HepG2 (cell line): ENCODE measurements around the gene MIEF1. TPM values are rescaled to one million over a fixed set of nuclear protein-coding genes. Genes with fewer than 3 reads are reported as not detected.

ENCODE experiments used
- FOXC1 ChIP-seq: sonication (generic); formaldehyde crosslinking; IDR thresholded peaks from 2 replicates; pipeline ENCODE4 v1.8.0; 2022; ENCODE audit warnings: mild to moderate bottlenecking, missing genetic modification reagents, borderline replicate concordance
- KLF9 ChIP-seq: IDR thresholded peaks from 2 replicates; pipeline ENCODE4 v1.6.1; 2016; ENCODE audit warnings: low read depth
- KMT2A ChIP-seq: sonication (generic); formaldehyde crosslinking; IDR thresholded peaks from 2 replicates; pipeline ENCODE4 v1.4.0; 2020; ENCODE audit warnings: missing genetic modification reagents
- MBNL3 ChIP-seq: fragments of 250-450 bp; sonication (Bioruptor Pico); conservative IDR thresholded peaks from 2 replicates; pipeline ENCODE4 v1.8.0; 2022; ENCODE audit warnings: mild to moderate bottlenecking, inconsistent platforms
- MXD4 ChIP-seq: IDR thresholded peaks from 2 replicates; pipeline ENCODE4 v1.6.1; 2016; ENCODE audit warnings: mild to moderate bottlenecking, missing biosample characterization, missing genetic modification reagents
- NFAT5 ChIP-seq: sonication (generic); formaldehyde crosslinking; IDR thresholded peaks from 2 replicates; pipeline ENCODE4 v1.4.0; 2020; ENCODE audit warnings: missing genetic modification reagents
- POGK ChIP-seq: sonication (generic); formaldehyde crosslinking; conservative IDR thresholded peaks from 2 replicates; pipeline ENCODE4 v1.8.0; 2022; ENCODE audit warnings: mild to moderate bottlenecking, moderate library complexity, missing genetic modification reagents
- PPARG ChIP-seq: conservative IDR thresholded peaks from 2 replicates; pipeline ENCODE4 v1.6.1; 2016; ENCODE audit warnings: missing biosample characterization, missing genetic modification reagents
- SETDB1 ChIP-seq: sonication (generic); formaldehyde crosslinking; IDR thresholded peaks from 2 replicates; pipeline ENCODE4 v1.5.1; 2020; ENCODE audit warnings: missing genetic modification reagents, mild to moderate bottlenecking, borderline replicate concordance
- SRY ChIP-seq: sonication (generic); formaldehyde crosslinking; IDR thresholded peaks from 2 replicates; pipeline ENCODE4 v1.8.0; 2022; ENCODE audit warnings: mild to moderate bottlenecking, missing genetic modification reagents
- USF2 ChIP-seq, 2 experiments: sonication (generic) in 1 of 2; formaldehyde crosslinking in 1 of 2; IDR thresholded peaks; 2 replicates each; pipeline versions ENCODE4 v1.5.1 to v1.6.1; 2011 to 2020; ENCODE audit warnings: borderline replicate concordance in 1 of 2, low read depth in 1 of 2, low read length in 1 of 2, mild to moderate bottlenecking in 1 of 2, missing genetic modification reagents in 1 of 2, moderate library complexity in 1 of 2
- ZBED4 ChIP-seq: sonication (generic); formaldehyde crosslinking; IDR thresholded peaks from 2 replicates; pipeline ENCODE4 v1.4.0; 2020; ENCODE audit warnings: missing genetic modification reagents, borderline replicate concordance
- ZFP62 ChIP-seq: sonication (generic); formaldehyde crosslinking; IDR thresholded peaks from 2 replicates; pipeline ENCODE4 v1.4.0; 2020; ENCODE audit warnings: missing genetic modification reagents
- ZNF431 ChIP-seq: sonication (generic); formaldehyde crosslinking; IDR thresholded peaks from 2 replicates; pipeline ENCODE4 v1.9.0; 2022; ENCODE audit warnings: missing genetic modification reagents, low read depth, mild to moderate bottlenecking, borderline replicate concordance
- polyA plus RNA-seq, 8 experiments: library from polyadenylated mRNA; depleted of rRNA in 3 of 8; stranded (reverse) in 7 of 8; unstranded in 1 of 8; fragments of >200 nt; fragmentation: Illumina TruSeq in 4 of 8; extraction: Trizol in 4 of 8; gene quantifications; 2 replicates each; pipeline versions ENCODE4 v1.2.1 to v1.2.3, GENCODE V29; 2011 to 2016; ENCODE audit warnings: low read depth in 4 of 8, missing spikeins in 1 of 8, mixed read lengths in 1 of 8; ENCODE audit not compliant: insufficient read depth in 1 of 8
- total RNA-seq, 5 experiments: library from RNA; depleted of rRNA; stranded (reverse); fragments of >200 nt; fragmentation: Illumina TruSeq; extraction: Trizol; gene quantifications; 2 replicates each; pipeline ENCODE4 v1.2.3, GENCODE V29; 2016; ENCODE audit warnings: low read depth in 1 of 5

Gene MIEF1
- total and polyA plus RNA-seq, 2 of the 13 experiments (the other 11 are each of a cell fraction or from before 2014, with no cell fraction given): 21.7 to 34.8 TPM

GRCh38 chr22:39520226-39521105, 18.4 kb downstream of the MIEF1 start, which contains the start of gene ATF4 (continued):
- TF ChIP-seq USF2 (IDR thresholded peaks at IDR 0.05; ENCODE audit: low read depth, low read length): peak; percentile 88
- TF ChIP-seq USF2 (CRISPR knock-in tag; IDR thresholded peaks at IDR 0.05; ENCODE audit: borderline replicate concordance): peak; percentile 99
- no peak; the same call in 1 of the 2 replicates for TF ChIP-seq ZBED4
- TF ChIP-seq ZNF431 (CRISPR knock-in tag): peak; percentile 43; the same call in 1 of the 2 replicates
- 0 out of 2 replicates have a peak, but pooled peaks have one; percentile 56 for TF ChIP-seq KLF9 (CRISPR knock-in tag)
- TF ChIP-seq MXD4: no peak; the same call in 1 of the 2 replicates
- no peak for TF ChIP-seq ZFP62
- peak; percentile 55 for TF ChIP-seq NFAT5 (CRISPR knock-in tag)
- TF ChIP-seq SETDB1 (CRISPR knock-in tag): no peak
- no peak for TF ChIP-seq MBNL3
- peak; percentile 39; the same call in 1 of the 2 replicates for TF ChIP-seq PPARG (CRISPR knock-in tag)
- no peak for TF ChIP-seq KMT2A (CRISPR knock-in tag)
- TF ChIP-seq FOXC1 (CRISPR knock-in tag): peak; percentile 80
- TF ChIP-seq SRY (CRISPR knock-in tag): peak; percentile 34; the same call in 1 of the 2 replicates
- peak; percentile 82; the same call in 1 of the 2 replicates for TF ChIP-seq POGK (CRISPR knock-in tag)
